ENCODE measurements around the gene DGKH.

DGKH gene

GRCh38 chr13:42255886-42256285 lies 207.4 kb downstream of the DGKH start:
- Histone ChIP-seq H3K4me1 (ENCODE audit: control insufficient read depth, low read length) (no peaks in the 10 kb centered on the region), H3K27me3 (ENCODE audit: control insufficient read depth, low read length) (no peaks in the 10 kb centered on the region), H3F3A (ENCODE audit: control insufficient read depth, insufficient read depth) (no peaks in the 10 kb centered on the region), H3K27ac (ENCODE audit: low read depth, low read length) (no peak overlapping the region), H3K4me3 (ENCODE audit: low read length) (no peak overlapping the region), H3K79me2 (ENCODE audit: control insufficient read depth, low read length) (no peaks in the 10 kb centered on the region), H3K4me2 (ENCODE audit: low read length) (no peak overlapping the region), H3K36me3 (ENCODE audit: control insufficient read depth, low read length) (no peaks in the 10 kb centered on the region), H4K20me1 (ENCODE audit: control insufficient read depth, insufficient read depth, low read depth, low read length) (no peaks in the 10 kb centered on the region), H3K9me3 (ENCODE audit: control insufficient read depth, insufficient read depth, low read length) (no peaks in the 10 kb centered on the region), H3K9me2 (replicated peaks; ENCODE audit: control insufficient read depth, low read length) (no peaks in the 10 kb centered on the region)
- no peak for TF ChIP-seq EZH2phosphoT487 (IDR thresholded peaks at IDR 0.05; ENCODE audit: borderline replicate concordance, low read length)
- TF ChIP-seq, protein P1, sequence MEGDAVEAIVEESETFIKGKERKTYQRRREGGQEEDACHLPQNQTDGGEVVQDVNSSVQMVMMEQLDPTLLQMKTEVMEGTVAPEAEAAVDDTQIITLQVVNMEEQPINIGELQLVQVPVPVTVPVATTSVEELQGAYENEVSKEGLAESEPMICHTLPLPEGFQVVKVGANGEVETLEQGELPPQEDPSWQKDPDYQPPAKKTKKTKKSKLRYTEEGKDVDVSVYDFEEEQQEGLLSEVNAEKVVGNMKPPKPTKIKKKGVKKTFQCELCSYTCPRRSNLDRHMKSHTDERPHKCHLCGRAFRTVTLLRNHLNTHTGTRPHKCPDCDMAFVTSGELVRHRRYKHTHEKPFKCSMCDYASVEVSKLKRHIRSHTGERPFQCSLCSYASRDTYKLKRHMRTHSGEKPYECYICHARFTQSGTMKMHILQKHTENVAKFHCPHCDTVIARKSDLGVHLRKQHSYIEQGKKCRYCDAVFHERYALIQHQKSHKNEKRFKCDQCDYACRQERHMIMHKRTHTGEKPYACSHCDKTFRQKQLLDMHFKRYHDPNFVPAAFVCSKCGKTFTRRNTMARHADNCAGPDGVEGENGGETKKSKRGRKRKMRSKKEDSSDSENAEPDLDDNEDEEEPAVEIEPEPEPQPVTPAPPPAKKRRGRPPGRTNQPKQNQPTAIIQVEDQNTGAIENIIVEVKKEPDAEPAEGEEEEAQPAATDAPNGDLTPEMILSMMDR (IDR thresholded peaks at IDR 0.05; ENCODE audit: low read depth, low read length, poor library complexity, severe bottlenecking) = no peak

GRCh38 chr13:42258747-42259146 lies 210.3 kb downstream of the DGKH start:
- Histone ChIP-seq H3F3A (ENCODE audit: control insufficient read depth, insufficient read depth) (no peaks in the 10 kb centered on the region), H3K9me3 (ENCODE audit: control insufficient read depth, insufficient read depth, low read length) (no peaks in the 10 kb centered on the region), H3K9me2 (replicated peaks; ENCODE audit: control insufficient read depth, low read length) (no peaks in the 10 kb centered on the region), H3K4me1 (ENCODE audit: control insufficient read depth, low read length) (no peaks in the 10 kb centered on the region), H3K36me3 (ENCODE audit: control insufficient read depth, low read length) (no peaks in the 10 kb centered on the region), H4K20me1 (ENCODE audit: control insufficient read depth, insufficient read depth, low read depth, low read length) (no peaks in the 10 kb centered on the region), H3K27ac (ENCODE audit: low read depth, low read length) (no peak overlapping the region), H3K79me2 (ENCODE audit: control insufficient read depth, low read length) (no peaks in the 10 kb centered on the region), H3K4me3 (ENCODE audit: low read length) (no peak overlapping the region), H3K27me3 (ENCODE audit: control insufficient read depth, low read length) (no peaks in the 10 kb centered on the region), H3K4me2 (ENCODE audit: low read length) (no peak overlapping the region)
- TF ChIP-seq, protein P1 (IDR thresholded peaks at IDR 0.05; ENCODE audit: low read depth, low read length, poor library complexity, severe bottlenecking) = no peak
- TF ChIP-seq EZH2phosphoT487 (IDR thresholded peaks at IDR 0.05; ENCODE audit: borderline replicate concordance, low read length) = no peak

- no peaks in the 10 kb centered on the region for H3K9me3 ChIP-seq (ENCODE audit: control insufficient read depth, insufficient read depth, low read length)
- H3K4me3 ChIP-seq (ENCODE audit: low read length) = no peak overlapping the region
- H3K79me2 ChIP-seq (ENCODE audit: control insufficient read depth, low read length) = no peaks in the 10 kb centered on the region
- H3K4me1 ChIP-seq (ENCODE audit: control insufficient read depth, low read length) = no peaks in the 10 kb centered on the region
- H3F3A ChIP-seq (ENCODE audit: control insufficient read depth, insufficient read depth) = no peaks in the 10 kb centered on the region
- H3K27me3 ChIP-seq (ENCODE audit: control insufficient read depth, low read length) = no peaks in the 10 kb centered on the region
- TF ChIP-seq, protein P1 (IDR thresholded peaks at IDR 0.05; ENCODE audit: low read depth, low read length, poor library complexity, severe bottlenecking) = no peak
- TF ChIP-seq EZH2phosphoT487 (IDR thresholded peaks at IDR 0.05; ENCODE audit: borderline replicate concordance, low read length) = no peak
- H3K4me2 ChIP-seq (ENCODE audit: low read length) = no peak overlapping the region
- H3K36me3 ChIP-seq (ENCODE audit: control insufficient read depth, low read length) = no peaks in the 10 kb centered on the region
- no peak overlapping the region for H3K27ac ChIP-seq (ENCODE audit: low read depth, low read length)
- no peaks in the 10 kb centered on the region for H4K20me1 ChIP-seq (ENCODE audit: control insufficient read depth, insufficient read depth, low read depth, low read length)
- H3K9me2 ChIP-seq (replicated peaks; ENCODE audit: control insufficient read depth, low read length) = no peaks in the 10 kb centered on the region
These were observed 211.1 kb downstream of the DGKH start for GRCh38 chr13:42259515-42259914.
